CD14-positive monocyte (primary cell): ENCODE results near the gene ZFYVE28. TPM values are rescaled to one million over a fixed set of nuclear protein-coding genes. Genes with fewer than 3 reads are reported as not detected.

ENCODE experiments used
- DNase-seq, 3 donors: peaks; one replicate each; pipeline ENCODE4 v3.0.0-alpha.2; 2011 to 2022
- H2AFZ ChIP-seq: 2 replicates; pipeline ENCODE4 v1.6.0; 2012; ENCODE audit warnings: mild to moderate bottlenecking, low read depth, low read length, inconsistent platforms; ENCODE audit not compliant: insufficient read depth, poor library complexity, severe bottlenecking
- H3K27ac ChIP-seq, 2 donors: 1 replicate in 1 of 2; 2 replicates in 1 of 2; pipeline ENCODE4 v1.5.1; 2012 to 2013; ENCODE audit warnings: low read length in 2 of 2, control low read depth in 1 of 2, inconsistent platforms in 1 of 2, low read depth in 1 of 2, mild to moderate bottlenecking in 1 of 2
- H3K27me3 ChIP-seq, 2 donors: one replicate each; pipeline versions ENCODE4 v1.6.0 to v1.6.1; 2011 to 2013; ENCODE audit warnings: low read length in 2 of 2; ENCODE audit not compliant: control insufficient read depth in 2 of 2, insufficient read depth in 2 of 2
- H3K36me3 ChIP-seq, 2 donors: replicated peaks in 1 of 2; 1 replicate in 1 of 2; 2 replicates in 1 of 2; pipeline versions ENCODE4 v1.5.1 to v1.6.1; 2012 to 2013; ENCODE audit warnings: low read length in 2 of 2, control low read depth in 1 of 2, inconsistent platforms in 1 of 2, mild to moderate bottlenecking in 1 of 2; ENCODE audit not compliant: insufficient read depth in 2 of 2, control insufficient read depth in 1 of 2
- H3K4me1 ChIP-seq, 2 donors: 1 replicate in 1 of 2; 2 replicates in 1 of 2; pipeline versions ENCODE4 v1.5.1 to v1.6.1; 2012 to 2013; ENCODE audit warnings: low read length in 2 of 2, control low read depth in 1 of 2, inconsistent platforms in 1 of 2, mild to moderate bottlenecking in 1 of 2, moderate library complexity in 1 of 2; ENCODE audit not compliant: insufficient read depth in 2 of 2, control insufficient read depth in 1 of 2
- H3K4me2 ChIP-seq: replicated peaks from 2 replicates; pipeline ENCODE3; 2012; ENCODE audit warnings: low read length, moderate library complexity, mild to moderate bottlenecking; ENCODE audit not compliant: poor library complexity, severe bottlenecking; ENCODE audit errors: extremely low read depth
- H3K4me3 ChIP-seq, 3 experiments: fragments of 200-600 bp in 1 of 3; sonication (generic) in 1 of 3; replicated peaks in 1 of 3; 1 replicate in 2 of 3; 2 replicates in 1 of 3; pipeline ENCODE4 v1.5.1; 2011 to 2013; ENCODE audit warnings: low read length in 3 of 3, mild to moderate bottlenecking in 3 of 3, control low read depth in 2 of 3, low read depth in 2 of 3, inconsistent platforms in 1 of 3, moderate library complexity in 1 of 3
- H3K79me2 ChIP-seq: 2 replicates; pipeline ENCODE4 v1.6.0; 2012; ENCODE audit warnings: mild to moderate bottlenecking, control low read depth, inconsistent platforms, low read length, moderate library complexity; ENCODE audit not compliant: insufficient read depth
- H3K9ac ChIP-seq: 2 replicates; pipeline ENCODE4 v1.6.0; 2017; ENCODE audit warnings: low read length, mild to moderate bottlenecking; ENCODE audit not compliant: insufficient read depth, poor library complexity, severe bottlenecking
- H3K9me3 ChIP-seq, 2 donors: replicated peaks in 1 of 2; 1 replicate in 1 of 2; 2 replicates in 1 of 2; pipeline versions ENCODE4 v1.5.1 to v1.6.1; 2012 to 2013; ENCODE audit warnings: low read length in 2 of 2, control low read depth in 1 of 2; ENCODE audit not compliant: control insufficient read depth in 1 of 2, insufficient read depth in 1 of 2
- H4K20me1 ChIP-seq: 2 replicates; pipeline ENCODE4 v1.6.0; 2012; ENCODE audit warnings: mild to moderate bottlenecking, low read length, control low read depth, moderate library complexity; ENCODE audit not compliant: insufficient read depth
- H3K27ac Mint-ChIP-seq, 7 donors: one replicate each; pipeline ENCODE4 v1.8.0; 2020; ENCODE audit warnings: mild to moderate bottlenecking in 7 of 7, mixed read lengths in 7 of 7, moderate library complexity in 6 of 7, inconsistent platforms in 2 of 7
- H3K27me3 Mint-ChIP-seq, 3 donors: one replicate each; pipeline ENCODE4 v1.8.0; 2021 to 2022; ENCODE audit warnings: low read depth in 3 of 3, mild to moderate bottlenecking in 3 of 3, mixed read lengths in 3 of 3, moderate library complexity in 3 of 3, inconsistent platforms in 1 of 3
- H3K36me3 Mint-ChIP-seq, 2 donors: one replicate each; pipeline ENCODE4 v1.8.0; 2020; ENCODE audit warnings: mixed read lengths in 2 of 2, inconsistent platforms in 1 of 2, mild to moderate bottlenecking in 1 of 2
- H3K4me1 Mint-ChIP-seq: one replicate; pipeline ENCODE4 v1.8.0; 2020; ENCODE audit warnings: mild to moderate bottlenecking, mixed read lengths
- H3K4me3 Mint-ChIP-seq, 2 donors: one replicate each; pipeline ENCODE4 v1.8.0; 2020; ENCODE audit warnings: mild to moderate bottlenecking in 2 of 2, mixed read lengths in 2 of 2, moderate library complexity in 1 of 2
- H3K9me3 Mint-ChIP-seq, 7 donors: one replicate each; pipeline ENCODE4 v1.8.0; 2020 to 2022; ENCODE audit warnings: mixed read lengths in 7 of 7, mild to moderate bottlenecking in 6 of 7, moderate library complexity in 6 of 7, inconsistent platforms in 2 of 7
- CTCF ChIP-seq: fragments of 200-600 bp; IDR thresholded peaks from one replicate; pipeline ENCODE4 v1.8.0; 2022; ENCODE audit warnings: antibody characterized with exemption, mild to moderate bottlenecking
- WGBS: methylation state at CpG from one replicate; pipeline ENCODE4 v1.1.5; 2013; ENCODE audit warnings: missing lambda C conversion rate; ENCODE audit not compliant: insufficient coverage; 5-methylcytosine and 5-hydroxymethylcytosine counted together
- intact Hi-C, 2 donors: fragments of 100-400 bp; cut with micrococcal nuclease; formaldehyde crosslinking; loops; one replicate each; pipeline versions ENCODE4 v1.15.0 to v1.15.1; 2023
- polyA plus RNA-seq, 3 donors: library from polyadenylated mRNA; depleted of rRNA in 1 of 3; unstranded in 2 of 3; stranded (reverse) in 1 of 3; fragments of 300-500 nt in 2 of 3; fragments of >200 nt in 1 of 3; fragmentation: Illumina TruSeq in 2 of 3; gene quantifications; 1 replicate in 2 of 3; 2 replicates in 1 of 3; pipeline ENCODE4 v1.2.3, GENCODE V29; 2012 to 2021

ZFYVE28 gene
- polyA plus RNA-seq, 3 donors: 1.0 to 4.4 (median 1.1) TPM

DNA sequence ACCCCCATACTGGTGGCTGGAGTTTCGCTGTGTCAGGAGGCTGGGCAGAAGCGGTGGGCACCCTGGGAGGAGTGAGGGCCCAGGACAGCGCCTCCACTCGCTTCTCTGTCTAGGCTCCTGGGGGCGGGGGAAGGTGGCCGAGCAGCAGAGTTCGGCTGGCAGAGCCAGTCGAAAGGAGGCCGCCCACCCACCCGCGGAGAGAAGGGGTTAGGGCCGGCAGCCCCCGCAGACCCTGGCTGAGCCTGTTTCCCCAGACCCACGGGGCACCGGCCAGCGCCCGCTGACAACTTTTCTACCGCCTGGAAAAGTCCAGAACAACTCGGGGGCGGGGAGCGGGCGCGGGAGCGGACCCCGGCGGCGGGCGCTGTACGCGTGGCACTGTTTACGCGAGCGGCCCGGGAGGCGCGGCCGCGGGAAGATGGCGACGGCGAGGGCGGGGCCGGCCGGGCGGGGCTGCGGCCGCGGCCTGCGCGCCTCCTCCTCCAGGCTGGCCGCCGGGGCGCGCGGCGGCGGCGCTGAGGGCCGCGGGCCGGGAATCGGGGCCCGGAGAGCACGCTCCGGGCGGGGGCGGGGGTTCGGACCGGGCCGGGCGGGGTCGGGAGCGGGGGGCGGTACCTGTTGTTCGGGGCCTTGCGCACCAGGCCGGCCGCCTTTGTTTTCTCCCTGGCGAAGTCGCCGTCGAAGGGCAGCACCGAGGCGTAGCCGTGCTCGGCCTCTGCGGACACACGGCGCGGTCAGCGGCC lies 157.2 kb downstream of the ZFYVE28 start:
- under 1% methylated on average over 91 of the region's 91 CpGs for WGBS

More for the DNA sequence above, 157.2 kb downstream of the ZFYVE28 start:
- Histone ChIP-seq H3K9ac (peak overlapping the region; percentile 70), H3K4me1 (peaks cover 22 to 25% of the 10 kb centered on the region in 2 donors), H3K4me3 (peak overlapping the region; percentile 80 to 93 (median 92)), H3K4me2 (peak overlapping the region; percentile 99), H3K36me3 (peaks cover 21 to 37% of the 10 kb centered on the region in 2 donors), H3K27me3 (no peaks in the 10 kb centered on the region), H3K79me2 (peaks cover 32% of the 10 kb centered on the region), H4K20me1 (peaks cover 50% of the 10 kb centered on the region), H3K9me3 (no peaks in the 10 kb centered on the region), H3K27ac (peak overlapping the region in 1 of 2 donors; percentile 66), H2AFZ (peak overlapping the region; percentile 72)
- no peaks in the 10 kb centered on the region for H3K9me3 Mint-ChIP-seq
- peak in 2 of 3 donors; percentile 37 to 41 for DNase-seq
- no peak for TF ChIP-seq CTCF
- peak overlapping the region in 2 of 7 donors; percentile 21 to 40 for H3K27ac Mint-ChIP-seq
- peaks cover 7 to 16% of the 10 kb centered on the region in 2 donors for H3K36me3 Mint-ChIP-seq
- intact Hi-C loops: loop anchor here (2.0 to 10.0 kb wide), 4 partner anchors 156 to 546 kb away; partner anchors contain the start of genes CFAP99 (in 2 of the 2), ZFYVE28 (in 2 of the 2), NELFA (in 1 of the 2) and SLBP (in 1 of the 2)
- H3K4me1 Mint-ChIP-seq: peaks cover 18% of the 10 kb centered on the region
- H3K4me3 Mint-ChIP-seq: peak overlapping the region; percentile 75 to 78
- H3K27me3 Mint-ChIP-seq: peaks cover 0 to 4% (median 3%) of the 10 kb centered on the region in 3 donors
